Measurements from ENCODE around the gene LNP1. TPM values are rescaled to one million over a fixed set of nuclear protein-coding genes. Genes with fewer than 3 reads are reported as not detected.

Gene LNP1
- total and polyA plus RNA-seq, 2 donors from 2014 or later, result 1.7 to 4.4 TPM

DNA sequence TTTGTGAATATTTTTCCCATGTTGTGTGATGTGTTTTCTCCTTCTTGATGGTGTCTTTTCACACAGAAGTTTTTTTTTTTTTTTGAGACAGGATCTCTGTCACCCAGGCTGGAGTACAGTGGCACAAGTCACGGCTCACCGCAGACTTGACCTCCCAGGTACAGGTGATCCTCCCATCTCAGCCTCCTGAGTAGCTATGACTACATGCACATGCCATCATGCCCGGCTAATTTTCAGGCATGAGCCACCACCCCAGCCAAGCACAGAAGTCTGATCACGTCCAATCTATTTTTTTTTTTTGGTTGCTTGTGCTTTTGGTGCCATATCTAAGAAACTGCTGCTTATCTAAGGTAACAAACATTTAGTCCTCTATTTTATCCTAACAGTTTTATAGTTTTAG, 25.0 kb upstream of the LNP1 start:
- TF ChIP-seq CTCF (IDR thresholded peaks at IDR 0.05; ENCODE audit: borderline replicate concordance, extremely low read depth, insufficient read depth), result no peak
- Histone ChIP-seq H3K9me3 (ENCODE audit: control insufficient read depth in 2 of 3, insufficient read depth in 1 of 3, low read length in 3 of 3) (no peaks in the 10 kb centered on the region), H3K9ac (ENCODE audit: low read length in 3 of 3) (no peak overlapping the region), H3K36me3 (ENCODE audit: control insufficient read depth in 2 of 3, insufficient read depth in 3 of 3, low read length in 3 of 3) (peaks cover 16 to 40% (median 16%) of the 10 kb centered on the region in 3 donors), H3K27me3 (ENCODE audit: control insufficient read depth, insufficient read depth, low read length) (no peaks in the 10 kb centered on the region), H3K4me3 (ENCODE audit: low read length in 3 of 3) (no peak overlapping the region), H3K4me1 (ENCODE audit: control insufficient read depth in 2 of 3, insufficient read depth in 2 of 3, low read depth in 1 of 3, low read length in 3 of 3) (peaks cover 0 to 14% (median 0%) of the 10 kb centered on the region in 3 donors), H3K27ac (ENCODE audit: low read depth in 2 of 2, low read length in 2 of 2) (no peak overlapping the region)
- no peak for FAIRE-seq
- no peak for DNase-seq
- intact Hi-C loops (cut with DNase I), result no loop called here

DNA sequence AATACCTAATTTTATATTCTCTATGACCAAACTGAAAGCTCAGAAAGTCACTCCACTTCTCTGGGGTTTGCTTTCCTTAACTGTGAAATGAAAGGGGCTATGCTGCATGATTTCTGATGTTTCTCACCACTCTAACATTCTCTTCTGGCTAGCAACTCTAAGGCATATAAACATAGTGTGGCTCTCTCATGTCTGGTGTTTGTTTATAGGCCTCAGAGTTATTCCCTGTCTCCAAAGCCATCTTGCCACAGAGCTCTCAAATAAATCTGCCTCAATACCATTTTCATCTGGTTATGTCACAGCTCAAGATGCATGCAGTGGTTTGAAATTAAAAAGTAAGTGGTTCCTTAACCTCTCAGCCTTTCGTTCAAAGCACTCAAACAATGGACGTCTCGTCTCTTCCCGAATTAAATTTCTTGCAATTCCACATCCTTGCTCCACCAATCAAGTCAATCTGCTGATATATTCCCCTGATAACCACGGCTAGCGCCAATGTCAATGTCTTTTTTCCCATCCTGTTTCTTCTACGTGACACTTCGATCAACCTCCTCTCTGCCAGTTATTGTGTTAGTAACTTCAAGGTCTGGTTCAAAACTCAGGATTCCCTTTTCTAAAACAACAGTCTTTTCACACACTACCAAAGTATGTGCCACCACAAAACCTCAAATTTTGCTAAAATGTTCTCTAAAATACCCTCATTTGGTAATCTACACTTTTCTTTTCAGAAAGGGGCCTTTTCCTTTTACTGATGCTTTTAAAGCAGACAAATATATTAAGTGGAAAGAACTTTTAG, 16.4 kb upstream of the LNP1 start:
- H3K4me1 ChIP-seq (ENCODE audit: control insufficient read depth in 2 of 3, insufficient read depth in 2 of 3, low read depth in 1 of 3, low read length in 3 of 3), result peaks cover 0 to 4% (median 0%) of the 10 kb centered on the region in 3 donors
- DNase-seq, result no peak
- TF ChIP-seq CTCF (IDR thresholded peaks at IDR 0.05; ENCODE audit: borderline replicate concordance, extremely low read depth, insufficient read depth), result no peak
- intact Hi-C loops (cut with DNase I), result no loop called here
- H3K4me3 ChIP-seq (ENCODE audit: low read length in 3 of 3), result no peak overlapping the region
- FAIRE-seq, result no peak
- H3K27ac ChIP-seq (ENCODE audit: low read depth in 2 of 2, low read length in 2 of 2), result no peak overlapping the region
- H3K9ac ChIP-seq (ENCODE audit: low read length in 3 of 3), result no peak overlapping the region
- no peaks in the 10 kb centered on the region for H3K27me3 ChIP-seq (ENCODE audit: control insufficient read depth, insufficient read depth, low read length)
- H3K9me3 ChIP-seq (ENCODE audit: control insufficient read depth in 2 of 3, insufficient read depth in 1 of 3, low read length in 3 of 3), result peaks cover 0 to 4% (median 0%) of the 10 kb centered on the region in 3 donors
- H3K36me3 ChIP-seq (ENCODE audit: control insufficient read depth in 2 of 3, insufficient read depth in 3 of 3, low read length in 3 of 3), result peaks cover 3 to 38% (median 11%) of the 10 kb centered on the region in 3 donors

- peaks cover 0 to 4% (median 0%) of the 10 kb centered on the region in 3 donors for H3K9me3 ChIP-seq (ENCODE audit: control insufficient read depth in 2 of 3, insufficient read depth in 1 of 3, low read length in 3 of 3)
- H3K27me3 ChIP-seq (ENCODE audit: control insufficient read depth, insufficient read depth, low read length), result no peaks in the 10 kb centered on the region
- DNase-seq (no peak), FAIRE-seq (peak; percentile 46)
- intact Hi-C loops (cut with DNase I), result no loop called here
- peaks cover 0 to 4% (median 0%) of the 10 kb centered on the region in 3 donors for H3K4me1 ChIP-seq (ENCODE audit: control insufficient read depth in 2 of 3, insufficient read depth in 2 of 3, low read depth in 1 of 3, low read length in 3 of 3)
- H3K27ac ChIP-seq (ENCODE audit: low read depth in 2 of 2, low read length in 2 of 2), result no peak overlapping the region
- H3K4me3 ChIP-seq (ENCODE audit: low read length in 3 of 3), result no peak overlapping the region
- TF ChIP-seq CTCF (IDR thresholded peaks at IDR 0.05; ENCODE audit: borderline replicate concordance, extremely low read depth, insufficient read depth), result no peak
- no peak overlapping the region for H3K9ac ChIP-seq (ENCODE audit: low read length in 3 of 3)
- peaks cover 3 to 24% (median 9%) of the 10 kb centered on the region in 3 donors for H3K36me3 ChIP-seq (ENCODE audit: control insufficient read depth in 2 of 3, insufficient read depth in 3 of 3, low read length in 3 of 3)
Observed at GRCh38 chr3:100386437-100387074, 14.8 kb upstream of the LNP1 start.

Data from kidney (tissue), 14 donors.